Activated CD8-positive, alpha-beta memory T cell treated with anti-CD3 and anti-CD28 coated beads, Interleukin-2, amount 10 ng/mL, durations not matched to agents 7 days and 5 days (primary cell): ENCODE measurements around the gene ERICH6. TPM values are rescaled to one million over a fixed set of nuclear protein-coding genes. Genes with fewer than 3 reads are reported as not detected.
A peak's percentile ranks its signal among the peaks of the same experiment; 100 is the strongest.

Source experiments
- ATAC-seq: fragments of 150-1000 bp; cut with Tn5 transposase; one replicate; pipeline ENCODE4 v1.10.0; 2021; ENCODE audit warnings: moderate library complexity
- CTCF ChIA-PET: fragments of 350-600 bp; sonication (Branson Sonifier 250); formaldehyde crosslinking; loops from one replicate; lab custom pipeline; 2021; ENCODE audit warnings: antibody characterized with exemption; lab: Charles Lee
- DNase-seq: peaks from one replicate; pipeline ENCODE4 v3.0.0-alpha.2; 2020
- H3K27ac Mint-ChIP-seq: one replicate; pipeline ENCODE4 v1.8.0; 2021; ENCODE audit warnings: mild to moderate bottlenecking, mixed read lengths
- H3K27me3 Mint-ChIP-seq: one replicate; pipeline ENCODE4 v1.8.0; 2021; ENCODE audit warnings: mixed read lengths
- H3K36me3 Mint-ChIP-seq: one replicate; pipeline ENCODE4 v1.8.0; 2021; ENCODE audit warnings: mild to moderate bottlenecking, mixed read lengths
- H3K4me1 Mint-ChIP-seq: one replicate; pipeline ENCODE4 v1.8.0; 2021; ENCODE audit warnings: mixed read lengths
- H3K4me3 Mint-ChIP-seq: one replicate; pipeline ENCODE4 v1.8.0; 2021; ENCODE audit warnings: mild to moderate bottlenecking, moderate library complexity, mixed read lengths
- H3K9me3 Mint-ChIP-seq: one replicate; pipeline ENCODE4 v1.8.0; 2022; ENCODE audit warnings: low read depth, mixed read lengths
- total RNA-seq, 2 experiments: library from RNA; stranded (reverse); gene quantifications; one replicate each; pipeline ENCODE4 v1.2.3, GENCODE V29; 2021

ERICH6 gene
- total RNA-seq, 2 experiments from 2014 or later, result not detected

DNA sequence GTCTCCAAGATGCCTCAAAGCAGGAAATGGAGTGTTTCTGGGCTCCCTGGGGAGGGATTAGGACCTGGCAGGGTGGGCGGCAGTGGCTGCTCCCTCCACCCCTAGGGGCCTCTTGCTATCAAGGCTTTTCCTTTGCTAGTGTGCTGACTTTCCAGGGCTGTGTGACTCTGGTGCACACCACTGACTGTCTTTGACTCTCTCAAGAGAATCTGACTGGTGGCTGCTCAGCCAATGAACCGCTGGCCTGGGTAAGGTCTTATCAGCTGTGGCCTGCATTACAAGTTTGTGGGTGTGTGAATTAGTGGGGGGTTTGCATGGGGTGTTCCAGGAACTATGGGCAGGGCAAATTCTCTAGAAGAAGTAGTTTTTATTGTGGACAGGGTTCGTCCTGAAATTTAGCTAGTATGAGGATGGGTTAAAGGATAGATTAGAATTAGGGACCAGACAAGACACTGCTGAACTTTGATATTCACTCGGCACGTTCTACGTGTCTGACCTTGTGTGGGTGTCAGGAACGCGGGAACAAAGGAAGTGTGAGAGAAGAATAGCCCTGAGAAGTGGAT is 29.7 kb upstream of the ERICH6 start:
- Mint-ChIP-seq H3K27me3 (no peaks in the 10 kb centered on the region), H3K4me1 (peaks cover 18% of the 10 kb centered on the region), H3K4me3 (no peak overlapping the region), H3K36me3 (peaks cover 3% of the 10 kb centered on the region), H3K27ac (no peak overlapping the region), H3K9me3 (no peaks in the 10 kb centered on the region)
- CTCF ChIA-PET, result no interaction called here
- no peak for ATAC-seq
- DNase-seq, result no peak

DNA sequence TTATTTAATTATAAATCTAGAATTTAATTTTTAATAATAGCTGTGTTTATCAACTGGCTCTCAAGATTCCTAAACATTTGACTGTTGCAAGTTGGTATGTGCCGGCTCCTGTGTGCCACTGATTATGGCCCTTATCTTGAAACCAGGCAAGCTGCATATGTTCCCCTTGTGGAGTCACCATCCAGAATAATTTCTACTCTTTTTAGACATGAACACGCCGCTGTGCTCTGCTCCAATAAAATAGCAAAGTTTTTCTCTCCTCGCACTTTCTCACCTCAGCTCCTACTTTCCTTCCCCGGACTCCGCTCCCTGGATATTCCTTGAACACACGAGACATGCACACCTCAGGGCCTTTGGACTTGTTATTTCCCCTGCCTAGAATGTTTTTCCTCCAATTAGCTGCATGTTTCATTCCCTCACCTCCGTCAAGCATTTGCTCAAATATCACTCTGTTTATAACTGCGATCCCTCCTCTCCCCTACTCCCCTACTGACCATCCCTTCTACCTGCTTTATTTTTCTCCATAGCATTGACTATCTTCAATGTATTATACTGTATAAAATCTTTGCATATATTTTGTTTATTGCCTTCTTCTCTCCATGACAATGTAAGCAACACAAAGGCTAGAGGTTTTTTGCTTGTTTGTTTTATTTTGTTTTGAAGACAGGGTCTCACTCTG is 26.1 kb upstream of the ERICH6 start:
- DNase-seq, result no peak
- no peak for ATAC-seq
- CTCF ChIA-PET, result interaction anchor here (1.0 to 1.3 kb wide), 3 partner anchors 8 to 34 kb away, joined by 3 to 4 read pairs (median 3); no protein-coding TSS in a partner anchor
- peaks cover 7% of the 10 kb centered on the region for H3K4me1 Mint-ChIP-seq
- H3K27ac Mint-ChIP-seq, result no peak overlapping the region
- H3K9me3 Mint-ChIP-seq, result no peaks in the 10 kb centered on the region
- H3K4me3 Mint-ChIP-seq, result no peak overlapping the region
- H3K36me3 Mint-ChIP-seq, result peaks cover 3% of the 10 kb centered on the region
- H3K27me3 Mint-ChIP-seq, result no peaks in the 10 kb centered on the region

DNA sequence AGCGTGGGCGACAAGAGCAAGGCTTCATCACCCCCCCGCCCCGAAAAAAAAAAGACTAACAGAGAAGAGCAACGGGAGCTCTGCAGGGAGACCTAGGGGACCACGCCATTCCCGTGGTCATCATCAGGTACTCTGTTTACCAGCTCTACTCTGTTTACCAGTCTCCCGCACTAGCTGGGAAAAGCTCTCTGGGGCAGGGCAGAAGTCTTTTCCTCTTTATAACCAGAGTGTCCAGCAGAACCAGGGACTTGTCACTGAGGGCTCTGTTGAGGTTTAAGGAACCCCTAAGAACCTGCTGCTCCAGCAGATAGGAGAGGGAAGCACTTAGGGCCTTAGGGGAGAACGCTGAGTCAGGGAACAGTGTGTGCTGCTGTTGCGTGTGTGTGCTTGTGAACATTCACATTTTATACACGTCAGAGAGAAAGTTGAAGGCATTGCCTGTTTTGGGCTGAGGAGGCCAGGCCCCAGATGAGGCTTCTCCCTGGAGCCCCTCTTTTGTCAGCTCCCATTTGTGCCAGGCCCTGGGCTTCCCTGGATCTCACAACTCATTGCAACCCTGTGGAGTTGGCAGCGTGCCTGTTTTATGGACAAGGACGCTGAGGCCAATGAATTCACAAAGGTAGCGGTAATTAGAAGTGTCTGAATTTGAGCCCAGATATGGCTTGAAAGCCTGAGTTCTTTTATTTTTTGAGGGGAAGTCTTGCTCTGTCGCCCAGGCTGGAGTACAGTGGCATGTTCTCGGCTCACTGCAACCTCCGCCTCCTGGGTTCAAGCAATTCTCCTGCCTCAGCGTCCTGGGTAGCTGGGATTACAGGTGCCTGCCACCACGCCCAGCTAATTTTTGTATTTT is 24.2 kb upstream of the ERICH6 start:
- DNase-seq (no peak), ATAC-seq (no peak)
- Mint-ChIP-seq H3K9me3 (no peaks in the 10 kb centered on the region), H3K27ac (no peak overlapping the region), H3K27me3 (no peaks in the 10 kb centered on the region), H3K4me3 (no peak overlapping the region), H3K36me3 (no peaks in the 10 kb centered on the region), H3K4me1 (peaks cover 5% of the 10 kb centered on the region)
- CTCF ChIA-PET, result interaction anchor here (0.9 kb wide), 1 partner anchor 137 kb away, joined by 3 read pairs; no protein-coding TSS in a partner anchor

DNA sequence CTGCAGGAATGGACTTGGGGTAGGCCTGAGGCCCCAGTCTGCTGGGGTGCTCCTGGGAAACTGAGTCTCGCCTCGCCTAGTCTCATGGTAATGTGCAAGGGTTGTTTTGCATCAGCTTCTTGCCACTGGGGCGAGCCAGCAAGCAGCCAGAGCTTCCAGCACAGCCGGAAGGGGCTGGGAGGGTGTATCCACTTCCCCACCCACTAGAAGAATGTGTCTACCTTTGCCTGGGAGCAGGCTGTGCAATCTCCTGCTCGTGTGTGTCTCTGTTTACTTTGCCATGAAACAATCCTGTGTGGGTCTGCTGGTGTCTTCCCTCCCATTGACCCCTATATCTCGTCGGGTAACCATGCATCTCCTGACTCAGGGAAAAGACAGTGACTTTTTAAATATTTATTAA is 21.8 kb upstream of the ERICH6 start:
- ATAC-seq, result no peak

DNA sequence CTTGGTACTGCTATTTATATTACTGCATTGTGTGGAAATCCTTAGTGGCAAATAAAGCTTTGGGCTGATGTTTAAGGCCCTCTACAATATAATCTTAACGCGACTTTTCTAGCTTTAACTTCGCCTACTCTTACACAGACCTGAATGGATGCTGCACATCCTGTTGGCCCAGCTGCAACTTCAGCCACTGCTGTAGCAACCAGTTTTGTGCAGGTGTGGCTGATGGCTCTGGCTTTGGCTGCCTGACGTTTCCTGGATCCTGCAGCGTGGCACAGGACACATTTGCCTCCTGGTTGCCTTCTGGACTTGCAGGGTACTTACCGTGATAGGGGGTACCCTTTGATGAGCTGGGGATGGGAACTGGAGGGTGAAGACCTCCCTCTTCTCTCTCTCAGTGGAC is 20.2 kb upstream of the ERICH6 start:
- DNase-seq (no peak), ATAC-seq (no peak)
- no peaks in the 10 kb centered on the region for H3K36me3 Mint-ChIP-seq
- no peaks in the 10 kb centered on the region for H3K27me3 Mint-ChIP-seq
- no peaks in the 10 kb centered on the region for H3K9me3 Mint-ChIP-seq
- H3K4me1 Mint-ChIP-seq, result peaks cover 17% of the 10 kb centered on the region
- CTCF ChIA-PET, result interaction anchor here (4.6 kb wide), 1 partner anchor 140 kb away, joined by 26 read pairs; no protein-coding TSS in a partner anchor
- H3K4me3 Mint-ChIP-seq, result no peak overlapping the region
- no peak overlapping the region for H3K27ac Mint-ChIP-seq

More for the DNA sequence above, 21.8 kb upstream of the ERICH6 start:
- Mint-ChIP-seq H3K4me1 (peaks cover 15% of the 10 kb centered on the region), H3K27me3 (no peaks in the 10 kb centered on the region), H3K27ac (no peak overlapping the region), H3K4me3 (no peak overlapping the region), H3K9me3 (no peaks in the 10 kb centered on the region), H3K36me3 (no peaks in the 10 kb centered on the region)
- no peak for DNase-seq
- CTCF ChIA-PET, result no interaction called here

DNA sequence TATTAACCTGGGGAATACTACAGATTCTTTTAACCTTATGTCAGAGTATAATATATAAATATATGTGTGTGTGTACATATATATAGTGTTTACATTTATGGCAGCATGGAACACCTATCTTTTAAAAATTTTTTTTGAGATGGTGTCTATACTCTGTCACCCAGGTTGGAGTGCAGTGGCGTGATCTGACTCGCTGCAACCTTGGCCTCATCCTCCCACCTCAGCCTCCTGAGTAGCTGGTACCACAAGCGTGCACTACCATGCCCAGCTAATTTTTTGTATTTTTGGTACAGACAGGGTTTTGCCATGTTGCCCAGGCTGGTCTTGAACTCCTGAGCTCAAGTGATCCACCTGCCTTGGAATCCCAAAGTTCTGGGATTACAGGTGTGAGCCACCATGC is 18.5 kb upstream of the ERICH6 start:
- no peak for ATAC-seq
- Mint-ChIP-seq H3K9me3 (no peaks in the 10 kb centered on the region), H3K4me3 (no peak overlapping the region), H3K27ac (no peak overlapping the region), H3K27me3 (no peaks in the 10 kb centered on the region), H3K4me1 (peaks cover 17% of the 10 kb centered on the region), H3K36me3 (no peaks in the 10 kb centered on the region)
- CTCF ChIA-PET, result interaction anchor here (0.6 to 4.6 kb wide), 21 partner anchors 7 to 364 kb away, joined by 3 to 26 read pairs (median 4); partner anchors contain the start of gene ERICH6
- DNase-seq, result no peak

DNA sequence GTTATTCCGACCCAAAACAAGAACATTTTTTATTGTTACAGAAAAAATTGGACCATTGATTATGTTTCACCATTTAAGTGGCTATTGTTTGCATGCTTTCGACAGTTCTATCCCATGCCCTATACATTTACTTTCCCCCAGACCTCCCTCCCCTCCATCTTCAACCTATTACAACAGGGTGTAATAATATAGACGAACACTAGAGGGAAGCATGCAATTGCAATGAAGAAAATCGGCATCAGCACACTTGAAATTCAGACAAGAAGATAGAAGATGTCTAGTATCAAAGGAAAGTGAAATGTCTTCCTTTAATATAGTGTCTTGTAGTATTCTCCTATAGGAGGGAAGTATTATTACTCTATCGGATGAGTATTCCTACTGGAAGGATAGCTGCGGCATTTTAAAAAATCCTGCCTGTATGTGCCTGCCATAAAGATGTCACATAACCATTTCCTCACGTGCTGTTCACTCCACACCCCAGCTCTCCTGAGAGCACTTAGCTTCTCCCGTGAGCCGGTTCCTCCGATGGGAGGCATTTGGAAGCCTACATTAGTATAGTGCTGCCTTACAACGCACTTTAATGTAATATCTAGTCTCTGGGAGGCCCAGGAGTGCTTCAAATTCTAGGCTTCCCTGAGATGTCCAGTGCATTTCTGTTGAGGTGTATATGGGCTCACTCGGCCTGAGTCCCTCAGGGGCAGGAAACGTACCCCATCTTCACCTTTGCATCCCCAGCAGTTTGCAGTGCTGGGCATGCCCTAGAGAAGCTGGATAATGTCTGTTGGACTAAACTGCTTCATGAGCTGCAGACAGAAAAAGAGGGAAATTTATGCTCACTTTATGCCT is 17.8 kb upstream of the ERICH6 start:
- no peak for DNase-seq
- Mint-ChIP-seq H3K27me3 (no peaks in the 10 kb centered on the region), H3K36me3 (no peaks in the 10 kb centered on the region), H3K4me1 (peaks cover 17% of the 10 kb centered on the region), H3K9me3 (no peaks in the 10 kb centered on the region), H3K27ac (no peak overlapping the region), H3K4me3 (no peak overlapping the region)
- CTCF ChIA-PET, result interaction anchor here (0.8 to 4.6 kb wide), 28 partner anchors 8 to 450 kb away, joined by 3 to 26 read pairs (median 4); partner anchors contain the start of gene ERICH6
- ATAC-seq, result peak; percentile 77

DNA sequence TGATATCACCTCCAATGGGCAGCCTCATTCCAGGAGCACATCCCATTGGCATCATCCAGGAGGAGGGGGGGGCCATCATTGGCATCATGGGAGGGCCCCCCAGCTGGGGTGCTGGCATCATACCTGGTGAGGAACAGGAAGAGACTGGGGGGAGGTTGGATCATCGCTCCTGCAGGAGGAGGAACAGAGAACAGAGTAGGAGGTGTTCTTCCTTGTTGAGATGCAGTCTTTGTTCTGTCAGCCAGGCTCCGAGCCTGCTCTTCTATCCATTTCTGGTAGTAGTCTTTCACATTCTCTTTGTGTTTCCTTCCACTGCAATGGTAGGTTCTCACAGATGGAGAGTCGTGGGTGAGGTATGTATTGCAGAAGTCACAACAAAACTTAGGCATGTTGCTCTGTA is 16.7 kb upstream of the ERICH6 start:
- Mint-ChIP-seq H3K9me3 (no peaks in the 10 kb centered on the region), H3K4me1 (peaks cover 17% of the 10 kb centered on the region), H3K4me3 (no peak overlapping the region), H3K27me3 (no peaks in the 10 kb centered on the region), H3K27ac (no peak overlapping the region), H3K36me3 (no peaks in the 10 kb centered on the region)
- DNase-seq, result no peak
- CTCF ChIA-PET, result interaction anchor here (0.8 to 4.6 kb wide), 13 partner anchors 9 to 425 kb away, joined by 3 to 26 read pairs (median 5); partner anchors contain the start of gene ERICH6
- no peak for ATAC-seq

DNA sequence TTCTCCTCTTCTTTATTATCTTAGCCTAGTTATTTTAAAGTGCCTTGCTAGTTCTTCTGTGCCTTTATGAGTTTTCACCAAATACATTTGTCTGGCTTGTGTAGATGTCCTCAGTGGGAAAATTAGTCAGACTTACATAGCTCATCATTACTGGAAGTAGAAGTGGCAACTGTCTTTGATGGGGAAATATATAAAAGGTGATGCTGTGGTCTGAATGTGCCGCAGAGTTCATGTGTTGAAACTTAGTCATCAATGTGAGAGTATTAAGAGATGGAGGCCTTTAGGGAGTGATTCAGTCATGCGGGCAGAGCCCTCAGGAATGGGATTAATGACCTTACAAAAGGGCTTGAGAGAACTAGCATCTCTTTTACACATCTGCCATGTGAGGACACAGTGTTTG is 6.4 kb upstream of the ERICH6 start:
- ATAC-seq (no peak), DNase-seq (no peak)
- CTCF ChIA-PET, result no interaction called here
- Mint-ChIP-seq H3K27ac (no peak overlapping the region), H3K27me3 (peaks cover 12% of the 10 kb centered on the region), H3K9me3 (peaks cover 8% of the 10 kb centered on the region), H3K4me3 (no peak overlapping the region), H3K4me1 (peaks cover 5% of the 10 kb centered on the region), H3K36me3 (peaks cover 42% of the 10 kb centered on the region)

DNA sequence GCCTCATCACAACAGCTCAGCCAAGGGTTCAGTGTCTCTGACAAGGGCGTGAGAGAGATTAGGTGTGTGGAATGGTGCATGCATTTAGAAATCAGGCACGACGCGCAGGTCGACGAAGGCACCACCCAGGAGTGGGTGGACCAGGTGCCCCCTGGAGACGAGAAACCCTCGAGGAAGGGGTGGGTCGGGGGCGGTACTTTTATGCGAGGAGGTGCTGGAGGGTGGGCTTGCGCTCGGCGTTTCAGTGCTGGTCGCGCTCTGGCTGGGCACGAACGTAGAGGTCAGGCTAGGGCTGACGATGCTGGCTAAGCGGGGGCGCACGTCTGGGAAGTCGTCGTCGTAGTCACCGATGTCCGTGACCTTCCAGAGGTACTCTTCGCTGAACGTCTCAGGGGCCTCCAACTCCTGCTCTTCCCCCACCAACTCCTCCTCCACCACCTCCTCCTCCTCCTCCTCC is 393 bp downstream of the ERICH6 start:
- CTCF ChIA-PET, result interaction anchor here (0.8 to 3.0 kb wide), 12 partner anchors 18 to 175 kb away, joined by 3 to 17 read pairs (median 4); partner anchors contain the start of gene SIAH2
- Mint-ChIP-seq H3K4me3 (peak overlapping the region; percentile 89), H3K27ac (peak overlapping the region; percentile 95), H3K36me3 (peaks cover 14% of the 10 kb centered on the region), H3K27me3 (peaks cover 10% of the 10 kb centered on the region), H3K9me3 (peaks cover 3% of the 10 kb centered on the region), H3K4me1 (peaks cover 21% of the 10 kb centered on the region)
- DNase-seq (peak; percentile 67), ATAC-seq (peak; percentile 72)

DNA sequence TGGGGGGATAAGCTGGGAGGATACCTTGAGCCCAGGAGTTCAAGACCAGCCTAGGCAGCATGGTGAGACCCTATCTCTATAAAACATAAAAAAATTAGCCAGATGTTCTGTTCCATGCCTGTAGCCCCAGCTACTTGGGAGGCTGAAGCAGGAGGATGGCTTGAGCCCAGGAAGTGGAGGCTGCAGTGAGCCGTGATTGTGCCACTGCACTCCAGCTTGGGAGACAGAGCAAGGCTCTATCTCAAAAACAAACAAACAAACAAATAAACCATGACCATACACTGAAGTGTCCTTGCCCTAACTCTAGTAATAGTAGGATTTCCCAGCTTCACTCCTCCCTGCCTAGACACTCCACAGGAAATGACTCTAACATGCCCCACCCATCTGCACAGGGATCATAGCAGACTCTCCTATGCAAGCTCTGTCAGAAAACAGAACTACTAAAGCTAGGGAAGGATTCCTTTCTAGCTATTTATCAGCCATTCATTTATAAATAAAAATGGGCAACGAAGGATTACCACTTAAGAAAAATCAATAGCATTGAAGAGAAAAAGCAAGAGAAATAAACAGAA is 4.6 kb downstream of the ERICH6 start:
- Mint-ChIP-seq H3K36me3 (peaks cover 3% of the 10 kb centered on the region), H3K4me1 (peaks cover 13% of the 10 kb centered on the region), H3K27me3 (peaks cover 12% of the 10 kb centered on the region), H3K27ac (no peak overlapping the region), H3K9me3 (no peaks in the 10 kb centered on the region), H3K4me3 (no peak overlapping the region)
- ATAC-seq, result no peak
- CTCF ChIA-PET, result no interaction called here
- DNase-seq, result no peak

DNA sequence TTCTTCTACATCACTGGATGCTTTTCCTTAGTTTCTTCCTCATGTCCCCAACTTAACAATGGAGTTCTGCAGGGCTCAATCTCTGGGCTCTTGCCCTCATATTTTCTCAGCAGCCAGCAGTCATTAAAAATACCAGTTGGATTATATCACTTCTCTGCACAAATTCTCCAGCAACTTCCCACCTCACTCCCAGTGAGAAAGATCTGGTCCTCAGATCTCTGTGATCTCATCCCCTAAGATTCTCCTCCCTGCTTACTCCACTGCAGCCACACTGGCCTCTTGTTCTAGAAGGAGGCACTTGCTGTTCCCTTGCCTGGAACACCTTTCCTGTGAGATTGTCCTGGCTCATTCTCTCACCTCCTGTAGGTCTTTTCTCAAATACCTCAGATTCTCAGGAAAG is 6.1 kb downstream of the ERICH6 start:
- ATAC-seq (no peak), DNase-seq (no peak)
- Mint-ChIP-seq H3K9me3 (peaks cover 5% of the 10 kb centered on the region), H3K27ac (no peak overlapping the region), H3K36me3 (peaks cover 6% of the 10 kb centered on the region), H3K27me3 (peaks cover 12% of the 10 kb centered on the region), H3K4me3 (no peak overlapping the region), H3K4me1 (peaks cover 5% of the 10 kb centered on the region)
- CTCF ChIA-PET, result no interaction called here
